ENCODE results near the gene LMO4.

LMO4 gene

GRCh38 chr1:87389546-87389945 is 60.9 kb downstream of the LMO4 start:
- H3K4me1 ChIP-seq (ENCODE audit: low read depth, poor library complexity, severe bottlenecking), result no peaks in the 10 kb centered on the region
- no peaks in the 10 kb centered on the region for H3K36me3 ChIP-seq (ENCODE audit: insufficient read depth)
- no peak overlapping the region for H3K27ac ChIP-seq
- no peaks in the 10 kb centered on the region for H3K79me2 ChIP-seq (ENCODE audit: insufficient read depth, low read depth)
- no peak overlapping the region for H3K9ac ChIP-seq
- H3K27me3 ChIP-seq (ENCODE audit: insufficient read depth, low read depth), result no peaks in the 10 kb centered on the region
- H4K20me1 ChIP-seq (ENCODE audit: insufficient read depth), result no peaks in the 10 kb centered on the region
- TF ChIP-seq, protein P1, sequence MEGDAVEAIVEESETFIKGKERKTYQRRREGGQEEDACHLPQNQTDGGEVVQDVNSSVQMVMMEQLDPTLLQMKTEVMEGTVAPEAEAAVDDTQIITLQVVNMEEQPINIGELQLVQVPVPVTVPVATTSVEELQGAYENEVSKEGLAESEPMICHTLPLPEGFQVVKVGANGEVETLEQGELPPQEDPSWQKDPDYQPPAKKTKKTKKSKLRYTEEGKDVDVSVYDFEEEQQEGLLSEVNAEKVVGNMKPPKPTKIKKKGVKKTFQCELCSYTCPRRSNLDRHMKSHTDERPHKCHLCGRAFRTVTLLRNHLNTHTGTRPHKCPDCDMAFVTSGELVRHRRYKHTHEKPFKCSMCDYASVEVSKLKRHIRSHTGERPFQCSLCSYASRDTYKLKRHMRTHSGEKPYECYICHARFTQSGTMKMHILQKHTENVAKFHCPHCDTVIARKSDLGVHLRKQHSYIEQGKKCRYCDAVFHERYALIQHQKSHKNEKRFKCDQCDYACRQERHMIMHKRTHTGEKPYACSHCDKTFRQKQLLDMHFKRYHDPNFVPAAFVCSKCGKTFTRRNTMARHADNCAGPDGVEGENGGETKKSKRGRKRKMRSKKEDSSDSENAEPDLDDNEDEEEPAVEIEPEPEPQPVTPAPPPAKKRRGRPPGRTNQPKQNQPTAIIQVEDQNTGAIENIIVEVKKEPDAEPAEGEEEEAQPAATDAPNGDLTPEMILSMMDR (conservative IDR thresholded peaks at IDR 0.05; ENCODE audit: low read depth, low read length), result no peak
- H3K4me3 ChIP-seq (IDR thresholded peaks at IDR 0.05; ENCODE audit: insufficient read depth, low read depth, low read length), result no peak overlapping the region
- no peak overlapping the region for H2AFZ ChIP-seq (ENCODE audit: low read depth)
- no peak overlapping the region for H3K4me2 ChIP-seq

DNA sequence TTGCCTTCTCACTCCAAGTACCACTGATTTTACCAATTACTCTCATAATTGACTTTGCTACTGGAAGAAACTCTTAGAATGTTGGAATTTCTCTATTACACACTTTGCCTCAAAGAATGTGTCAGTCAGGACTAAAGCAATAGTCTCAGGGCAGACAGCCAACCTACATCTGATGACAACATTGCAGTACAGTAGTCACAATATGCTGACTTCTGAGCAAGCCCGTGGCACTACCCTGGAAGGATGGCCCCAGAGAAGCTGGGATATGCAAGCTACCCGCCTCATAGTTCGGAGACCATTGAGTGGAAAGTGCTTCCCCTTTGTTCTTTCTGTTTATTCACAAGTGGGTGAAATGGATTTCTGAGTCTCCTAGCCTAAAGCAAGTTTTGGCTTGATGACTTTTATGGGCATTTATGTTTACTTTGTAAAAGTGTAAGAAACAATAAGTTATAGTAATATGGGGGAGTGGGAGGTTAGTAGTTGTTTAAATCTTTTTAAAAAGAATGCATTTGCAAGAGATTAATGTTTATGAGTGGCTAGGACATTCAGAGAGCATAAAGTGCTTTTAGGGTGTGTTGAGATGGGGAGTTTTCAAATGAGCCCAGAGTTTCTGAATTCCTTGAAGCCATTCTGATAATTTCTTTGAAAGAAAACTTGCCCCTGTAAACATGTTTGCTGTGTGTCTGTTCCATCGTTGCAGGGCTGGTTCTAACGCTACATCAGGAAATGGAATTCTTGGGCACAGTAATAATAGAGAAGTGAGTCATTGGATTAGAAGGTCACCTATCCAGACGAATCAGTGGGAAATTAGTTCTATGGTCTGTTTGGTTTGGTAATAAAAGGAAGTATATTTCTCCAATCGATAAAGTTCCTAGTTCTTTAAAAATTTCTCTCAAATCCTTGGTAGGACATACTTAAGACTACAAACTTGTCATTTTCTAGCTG is 63.8 kb downstream of the LMO4 start:
- TF ChIP-seq, protein P1 (conservative IDR thresholded peaks at IDR 0.05; ENCODE audit: low read depth, low read length), result no peak
- Histone ChIP-seq H3K27ac (no peak overlapping the region), H3K36me3 (ENCODE audit: insufficient read depth) (no peaks in the 10 kb centered on the region), H3K4me1 (ENCODE audit: low read depth, poor library complexity, severe bottlenecking) (no peaks in the 10 kb centered on the region), H3K79me2 (ENCODE audit: insufficient read depth, low read depth) (no peaks in the 10 kb centered on the region), H4K20me1 (ENCODE audit: insufficient read depth) (no peaks in the 10 kb centered on the region), H3K9ac (no peak overlapping the region), H2AFZ (ENCODE audit: low read depth) (no peak overlapping the region), H3K4me2 (no peak overlapping the region), H3K27me3 (ENCODE audit: insufficient read depth, low read depth) (no peaks in the 10 kb centered on the region), H3K4me3 (IDR thresholded peaks at IDR 0.05; ENCODE audit: insufficient read depth, low read depth, low read length) (no peak overlapping the region)

DNA sequence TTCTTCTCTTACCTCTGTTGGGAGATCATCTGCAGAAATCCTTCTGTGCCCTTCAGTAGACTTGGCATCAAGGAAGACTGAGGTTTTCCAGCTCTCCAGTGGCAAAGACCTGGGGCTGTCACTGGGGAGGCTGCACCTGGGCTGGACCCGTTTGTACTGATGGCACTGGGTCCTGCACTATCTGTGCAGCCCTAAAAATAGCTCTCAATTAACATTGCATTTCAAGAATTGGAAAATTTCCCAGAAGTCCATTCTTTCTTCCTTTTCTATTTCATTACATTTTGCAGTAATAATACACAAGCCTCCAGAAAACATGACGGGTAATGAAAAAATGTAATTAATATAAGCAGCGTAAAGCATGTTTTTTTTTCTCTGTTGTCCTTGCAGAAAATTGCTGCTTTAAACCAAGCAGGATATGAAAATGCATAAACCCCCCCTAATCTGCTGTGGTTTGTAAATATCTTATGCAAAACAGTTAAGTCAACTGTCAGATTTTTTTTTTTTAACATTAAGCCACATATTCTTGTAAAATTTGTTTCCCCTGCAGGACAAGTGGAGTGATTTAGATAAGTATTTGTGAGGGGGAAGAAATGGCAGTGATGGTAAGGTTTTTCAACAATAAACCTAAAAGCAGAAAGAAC is 64.9 kb downstream of the LMO4 start:
- no peaks in the 10 kb centered on the region for H4K20me1 ChIP-seq (ENCODE audit: insufficient read depth)
- H3K9ac ChIP-seq, result no peak overlapping the region
- no peak overlapping the region for H2AFZ ChIP-seq (ENCODE audit: low read depth)
- no peaks in the 10 kb centered on the region for H3K36me3 ChIP-seq (ENCODE audit: insufficient read depth)
- no peak overlapping the region for H3K4me2 ChIP-seq
- H3K27me3 ChIP-seq (ENCODE audit: insufficient read depth, low read depth), result no peaks in the 10 kb centered on the region
- H3K79me2 ChIP-seq (ENCODE audit: insufficient read depth, low read depth), result no peaks in the 10 kb centered on the region
- H3K27ac ChIP-seq, result no peak overlapping the region
- H3K4me3 ChIP-seq (IDR thresholded peaks at IDR 0.05; ENCODE audit: insufficient read depth, low read depth, low read length), result no peak overlapping the region
- no peaks in the 10 kb centered on the region for H3K4me1 ChIP-seq (ENCODE audit: low read depth, poor library complexity, severe bottlenecking)
- TF ChIP-seq, protein P1 (conservative IDR thresholded peaks at IDR 0.05; ENCODE audit: low read depth, low read length), result no peak

DNA sequence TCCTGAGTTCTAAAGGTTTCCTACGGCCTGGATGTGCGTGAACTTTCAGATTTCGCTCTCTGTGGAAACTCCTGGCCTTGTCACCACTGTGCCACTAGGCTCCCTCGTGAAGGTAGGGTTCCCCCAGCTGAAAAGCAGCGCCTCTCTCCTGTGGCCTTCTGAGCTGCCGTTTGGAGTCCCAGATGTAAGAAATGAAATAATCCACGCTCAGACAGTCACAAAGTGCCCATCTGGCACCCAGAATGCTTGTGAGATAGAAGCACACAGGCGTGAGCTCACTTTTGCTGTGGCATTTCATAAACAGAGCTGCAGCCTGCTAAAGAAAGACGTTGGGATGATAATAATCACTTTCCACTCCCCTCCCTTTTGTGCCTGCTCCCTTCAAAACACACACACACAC is 65.8 kb downstream of the LMO4 start:
- Histone ChIP-seq H3K4me3 (IDR thresholded peaks at IDR 0.05; ENCODE audit: insufficient read depth, low read depth, low read length) (no peak overlapping the region), H3K9ac (no peak overlapping the region), H2AFZ (ENCODE audit: low read depth) (no peak overlapping the region), H4K20me1 (ENCODE audit: insufficient read depth) (no peaks in the 10 kb centered on the region), H3K27ac (no peak overlapping the region), H3K79me2 (ENCODE audit: insufficient read depth, low read depth) (no peaks in the 10 kb centered on the region), H3K27me3 (ENCODE audit: insufficient read depth, low read depth) (no peaks in the 10 kb centered on the region), H3K36me3 (ENCODE audit: insufficient read depth) (no peaks in the 10 kb centered on the region), H3K4me1 (ENCODE audit: low read depth, poor library complexity, severe bottlenecking) (no peaks in the 10 kb centered on the region), H3K4me2 (no peak overlapping the region)
- TF ChIP-seq, protein P1 (conservative IDR thresholded peaks at IDR 0.05; ENCODE audit: low read depth, low read length), result no peak

All from KMS-11 (cell line).